Renal cortex interstitium (tissue), 11 donors: ENCODE results near the gene CD82. TPM values are rescaled to one million over a fixed set of nuclear protein-coding genes. Genes with fewer than 3 reads are reported as not detected.
"Not testable (repeated sequence)": the region's sequence is repeated elsewhere in the genome, so short reads cannot be mapped to it uniquely, and the experiment has no call there.

ENCODE experiments used
- DNase-seq, 11 donors: peaks; one replicate each; pipeline ENCODE4 v3.0.0-alpha.2; 2013; ENCODE audit warnings: low read depth in 9 of 11, low spot score in 4 of 11; ENCODE audit errors: extremely low read depth in 1 of 11
- polyA plus RNA-seq, 3 donors: library from polyadenylated mRNA; unstranded; fragments of 120-200 nt; gene quantifications; one replicate each; pipeline ENCODE4 v1.2.1, GENCODE V29; 2013; ENCODE audit not compliant: insufficient read length in 3 of 3

The CD82 gene
- polyA plus RNA-seq, 3 donors, result 7.8 to 15.0 (median 13.8) TPM

- DNase-seq, result no peak
Observed at GRCh38 chr11:44530413-44531115, 34.9 kb upstream of the CD82 start.

GRCh38 chr11:44531116-44531504 is 34.4 kb upstream of the CD82 start:
- no peak for DNase-seq

DNA sequence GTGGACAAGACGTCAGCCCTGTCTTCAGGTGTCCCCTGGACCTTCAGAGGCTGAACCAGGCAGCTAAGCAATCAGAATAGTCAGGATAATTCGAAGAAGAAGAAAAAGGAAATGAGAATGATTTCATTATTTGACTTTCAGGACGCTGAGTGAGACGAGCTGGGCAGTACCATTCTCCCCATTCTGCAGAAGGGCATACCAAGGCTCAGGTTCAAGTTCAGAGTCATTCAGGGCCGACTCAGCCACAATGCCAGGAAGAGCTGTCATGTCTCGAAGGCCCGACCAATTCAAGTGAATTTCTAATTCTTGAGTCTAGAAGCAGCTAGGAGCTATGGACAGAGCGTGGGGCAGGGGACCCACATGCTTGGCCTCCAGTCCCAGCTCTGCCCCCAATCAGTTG is 33.8 kb upstream of the CD82 start:
- DNase-seq, result no peak

DNA sequence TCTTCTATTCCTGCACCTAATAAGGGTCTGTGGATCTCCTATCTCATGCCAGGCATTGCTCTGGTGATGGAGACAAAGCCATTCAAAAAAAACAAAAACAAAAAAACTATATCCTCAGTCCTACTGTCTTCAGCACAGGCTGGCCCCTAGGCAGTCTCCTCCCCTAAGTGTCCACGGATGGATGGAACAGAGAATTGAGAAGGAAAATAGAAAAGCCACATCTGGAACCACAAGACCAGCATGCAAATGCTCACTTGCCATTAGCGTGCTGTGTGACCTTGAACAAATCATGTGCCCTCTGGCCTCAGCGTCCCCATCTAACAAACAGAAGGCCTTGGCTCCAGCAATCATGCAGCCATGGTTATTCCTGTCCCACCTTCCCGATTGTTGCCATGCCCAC is 32.7 kb upstream of the CD82 start:
- no peak for DNase-seq

DNA sequence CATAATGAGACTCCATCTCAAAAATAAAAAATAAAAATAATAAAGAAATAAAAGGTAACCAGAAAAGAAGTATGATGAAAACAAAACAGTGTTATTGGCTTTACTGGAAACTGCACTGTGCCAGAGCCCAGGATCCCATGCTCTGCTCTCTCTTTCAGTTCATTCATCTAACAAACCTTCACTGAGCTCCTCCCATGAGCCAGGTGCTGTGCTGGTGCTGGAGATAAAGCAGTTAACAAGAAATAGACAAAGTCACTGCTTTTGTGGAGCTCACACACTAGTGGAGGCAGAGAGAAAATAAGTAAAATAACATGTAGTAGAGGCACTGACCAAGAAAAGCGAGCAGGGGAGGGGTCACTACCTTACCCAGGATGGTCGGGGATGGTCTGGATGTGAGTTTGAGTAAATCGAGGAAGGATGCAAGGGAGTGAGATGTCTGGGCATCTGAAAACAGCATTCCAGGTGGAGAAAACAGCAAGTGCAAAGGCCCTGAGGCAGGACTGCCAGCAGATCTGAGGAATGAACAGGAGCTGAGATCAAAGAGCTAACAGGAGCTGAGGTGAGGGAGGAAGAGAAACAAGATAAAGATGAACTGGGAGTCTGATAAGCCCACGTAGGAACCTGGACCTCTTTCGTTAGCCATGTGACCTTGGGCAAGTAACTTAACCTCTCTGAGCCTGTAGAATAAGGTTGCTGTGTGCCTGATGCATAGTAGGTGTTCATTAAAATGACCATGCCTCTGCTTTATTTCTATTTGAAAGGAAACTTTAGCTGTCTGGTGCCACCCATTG is 31.3 kb upstream of the CD82 start:
- no peak for DNase-seq

GRCh38 chr11:44535191-44535980 is 30.1 kb upstream of the CD82 start:
- DNase-seq, result no peak

GRCh38 chr11:44536788-44537516 is 28.5 kb upstream of the CD82 start:
- no peak for DNase-seq

- no peak for DNase-seq
Observed at GRCh38 chr11:44537679-44538078, 27.8 kb upstream of the CD82 start.

- DNase-seq, result peak in 5 of 11 donors; percentile 48 to 75 (median 58)
Observed at GRCh38 chr11:44538375-44539054, 26.9 kb upstream of the CD82 start.

- DNase-seq, result no peak
Observed at GRCh38 chr11:44539971-44540370, 25.5 kb upstream of the CD82 start.

GRCh38 chr11:44540667-44541066 is 24.8 kb upstream of the CD82 start:
- DNase-seq, result no peak

- DNase-seq, result no peak
Observed at GRCh38 chr11:44542372-44542771, 23.1 kb upstream of the CD82 start.

GRCh38 chr11:44546984-44547383 is 18.5 kb upstream of the CD82 start:
- DNase-seq, result not testable (repeated sequence)

- not testable (repeated sequence) for DNase-seq
Observed at GRCh38 chr11:44547534-44547933, 17.9 kb upstream of the CD82 start.

- DNase-seq, result no peak
Observed at GRCh38 chr11:44548032-44548695, 17.3 kb upstream of the CD82 start.

- DNase-seq, result not testable (repeated sequence)
Observed at GRCh38 chr11:44548961-44549749, 16.3 kb upstream of the CD82 start.

GRCh38 chr11:44550123-44550522 is 15.3 kb upstream of the CD82 start:
- DNase-seq, result no peak
